NCI-H1417 treated with DMSO at 0.1 percent for 48 hours (cell line): Measurements from ENCODE around the gene PRKCZ.

Experiments used
- DNase-seq: peaks from one replicate; lab custom pipeline; 2025; lab: John Stamatoyannopoulos, UW

PRKCZ gene

GRCh38 chr1:2179283-2180013 is 129.2 kb downstream of the PRKCZ start:
- DNase-seq = peak; percentile 3

- DNase-seq = no peak
Measured at GRCh38 chr1:2180297-2181245, 130.4 kb downstream of the PRKCZ start.

GRCh38 chr1:2181271-2181670 is 131.1 kb downstream of the PRKCZ start:
- no peak for DNase-seq

GRCh38 chr1:2181752-2182151 is 131.5 kb downstream of the PRKCZ start:
- DNase-seq = no peak

- no peak for DNase-seq
Measured at GRCh38 chr1:2182376-2182775, 132.2 kb downstream of the PRKCZ start.

- no peak for DNase-seq
Measured at GRCh38 chr1:2183937-2184334, 133.7 kb downstream of the PRKCZ start.

GRCh38 chr1:2184531-2184930 is 134.3 kb downstream of the PRKCZ start:
- no peak for DNase-seq

GRCh38 chr1:2184934-2185333 is 134.7 kb downstream of the PRKCZ start:
- no peak for DNase-seq

- DNase-seq = no peak
Measured at GRCh38 chr1:2185880-2186855, 136.0 kb downstream of the PRKCZ start.

GRCh38 chr1:2186901-2187300 is 136.7 kb downstream of the PRKCZ start:
- DNase-seq = no peak

- no peak for DNase-seq
Measured at GRCh38 chr1:2187619-2188018, 137.4 kb downstream of the PRKCZ start.

GRCh38 chr1:2188336-2188735 is 138.1 kb downstream of the PRKCZ start:
- no peak for DNase-seq

GRCh38 chr1:2189459-2190425 is 139.5 kb downstream of the PRKCZ start:
- peak; percentile 60 for DNase-seq

GRCh38 chr1:2190491-2190976 is 140.3 kb downstream of the PRKCZ start:
- no peak for DNase-seq

- no peak for DNase-seq
Measured at GRCh38 chr1:2192031-2192995, 142.1 kb downstream of the PRKCZ start.

- no peak for DNase-seq
Measured at GRCh38 chr1:2193514-2194281, 143.5 kb downstream of the PRKCZ start.

- no peak for DNase-seq
Measured at GRCh38 chr1:2194319-2194897, 144.2 kb downstream of the PRKCZ start, which contains the start of gene FAAP20. Gene FAAP20 (minus strand): TSS chr1:2194772. CDS start chr1:2194749, 23 bp downstream.
